T-helper 17 cell (primary cell): Measurements from ENCODE around the gene VPS37C. TPM values are rescaled to one million over a fixed set of nuclear protein-coding genes. Genes with fewer than 3 reads are reported as not detected.
"Not testable (repeated sequence)": the region's sequence is repeated elsewhere in the genome, so short reads cannot be mapped to it uniquely, and the experiment has no call there.

Experiments
- ATAC-seq: fragments of 150-1000 bp; cut with Tn5 transposase; 2 replicates; pipeline ENCODE4 v1.10.0; 2021; ENCODE audit warnings: mild to moderate bottlenecking, moderate library complexity
- DNase-seq, 3 donors: peaks; one replicate each; pipeline versions ENCODE4 v3.0.0 to v3.0.0-alpha.2; 2020 to 2021
- H3K9me3 ChIP-seq: one replicate; pipeline ENCODE4 v1.7.0; 2013; ENCODE audit warnings: low read length, mild to moderate bottlenecking; ENCODE audit not compliant: control insufficient read depth, poor library complexity, severe bottlenecking
- H3K27ac Mint-ChIP-seq: one replicate; pipeline ENCODE4 v1.8.0; 2022; ENCODE audit warnings: mild to moderate bottlenecking, moderate library complexity, mixed read lengths
- H3K27me3 Mint-ChIP-seq: one replicate; pipeline ENCODE4 v1.8.0; 2022; ENCODE audit warnings: mixed read lengths
- H3K36me3 Mint-ChIP-seq: one replicate; pipeline ENCODE4 v1.8.0; 2022; ENCODE audit warnings: low read depth, mixed read lengths
- H3K4me1 Mint-ChIP-seq: one replicate; pipeline ENCODE4 v1.8.0; 2022; ENCODE audit warnings: mild to moderate bottlenecking, mixed read lengths
- H3K4me3 Mint-ChIP-seq: one replicate; pipeline ENCODE4 v1.8.0; 2022; ENCODE audit warnings: mild to moderate bottlenecking, moderate library complexity, mixed read lengths
- total RNA-seq, 4 donors: library from RNA in 2 of 4; stranded (reverse) in 2 of 4; gene quantifications; one replicate each; pipeline ENCODE4 v1.2.3 and lab custom pipeline; 2022 to 2026

The VPS37C gene
- total RNA-seq, 2 donors from 2014 or later = 3.5 to 5.6 TPM

DNA sequence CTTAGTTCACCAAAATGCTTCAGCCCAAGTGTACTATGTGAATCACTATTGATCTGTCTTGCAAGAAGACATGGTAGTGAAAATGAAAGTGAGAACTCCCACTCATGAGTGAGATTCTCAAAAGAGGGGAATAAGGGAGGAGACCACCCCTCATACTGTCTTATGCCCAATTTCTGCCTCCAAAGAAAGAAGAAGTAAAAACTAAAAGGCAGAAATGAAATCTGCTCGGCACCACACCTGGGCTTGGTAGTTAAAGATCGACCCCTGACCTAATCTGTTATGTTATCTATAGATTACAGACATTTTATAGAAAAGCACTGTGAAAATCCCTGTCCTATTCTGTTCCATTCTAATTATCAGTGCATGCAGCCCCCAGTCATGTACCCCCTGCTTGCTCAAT, 63.0 kb downstream of the VPS37C start:
- peaks cover 19% of the 10 kb centered on the region for H3K4me1 Mint-ChIP-seq
- ATAC-seq, H3K4me3 Mint-ChIP-seq, DNase-seq, H3K9me3 ChIP-seq, H3K36me3 Mint-ChIP-seq, H3K27ac Mint-ChIP-seq, H3K27me3 Mint-ChIP-seq: not testable (repeated sequence)

DNA sequence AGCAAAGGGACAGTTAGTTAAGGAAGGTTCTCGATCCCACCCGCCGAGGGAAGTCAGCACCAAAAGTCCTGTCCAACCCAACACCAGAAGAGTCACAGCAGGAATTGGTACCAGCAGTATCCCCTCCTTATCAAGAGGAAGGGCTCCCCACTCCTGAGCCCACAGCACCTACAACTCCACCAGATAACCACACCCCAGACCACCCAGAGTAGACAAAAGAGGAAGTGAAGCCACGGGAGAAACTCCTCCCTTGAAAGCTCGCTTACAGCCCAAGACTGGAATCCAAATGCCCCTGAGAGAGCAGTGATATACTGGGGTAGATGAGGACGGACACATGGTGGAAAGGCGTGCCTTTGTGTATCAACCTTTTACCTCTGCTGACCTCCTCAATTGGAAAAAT, 66.2 kb downstream of the VPS37C start:
- peaks cover 45% of the 10 kb centered on the region for H3K4me1 Mint-ChIP-seq
- peak overlapping the region; percentile 86 for H3K27ac Mint-ChIP-seq
- H3K36me3 Mint-ChIP-seq = no peaks in the 10 kb centered on the region
- no peaks in the 10 kb centered on the region for H3K27me3 Mint-ChIP-seq
- ATAC-seq (no peak), DNase-seq (no peak)
- H3K9me3 ChIP-seq = no peaks in the 10 kb centered on the region
- no peak overlapping the region for H3K4me3 Mint-ChIP-seq

DNA sequence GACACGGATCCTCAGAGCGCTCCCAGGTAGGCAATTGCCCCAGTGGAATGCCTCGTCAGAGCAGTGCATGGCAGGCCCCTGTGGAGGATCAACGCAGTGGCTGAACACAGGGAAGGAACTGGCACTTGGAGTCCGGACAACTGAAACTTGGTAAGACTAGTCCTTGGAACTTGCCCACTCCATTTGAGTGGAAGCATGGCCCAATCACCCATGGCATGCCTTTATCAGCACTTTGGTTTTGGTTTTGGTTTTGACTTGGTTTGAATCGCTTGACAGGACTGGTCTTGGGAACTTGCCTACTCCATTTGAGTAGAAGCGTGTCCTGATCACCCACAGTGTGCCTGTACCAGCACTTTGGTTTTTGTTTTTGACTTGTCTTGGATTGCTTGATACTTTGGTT, 67.1 kb downstream of the VPS37C start:
- not testable (repeated sequence) for H3K36me3 Mint-ChIP-seq, ATAC-seq, H3K9me3 ChIP-seq, DNase-seq, H3K27me3 Mint-ChIP-seq
- H3K4me1 Mint-ChIP-seq = peaks cover 45% of the 10 kb centered on the region
- H3K4me3 Mint-ChIP-seq = peak overlapping the region; percentile 54
- H3K27ac Mint-ChIP-seq = peak overlapping the region; percentile 86

DNA sequence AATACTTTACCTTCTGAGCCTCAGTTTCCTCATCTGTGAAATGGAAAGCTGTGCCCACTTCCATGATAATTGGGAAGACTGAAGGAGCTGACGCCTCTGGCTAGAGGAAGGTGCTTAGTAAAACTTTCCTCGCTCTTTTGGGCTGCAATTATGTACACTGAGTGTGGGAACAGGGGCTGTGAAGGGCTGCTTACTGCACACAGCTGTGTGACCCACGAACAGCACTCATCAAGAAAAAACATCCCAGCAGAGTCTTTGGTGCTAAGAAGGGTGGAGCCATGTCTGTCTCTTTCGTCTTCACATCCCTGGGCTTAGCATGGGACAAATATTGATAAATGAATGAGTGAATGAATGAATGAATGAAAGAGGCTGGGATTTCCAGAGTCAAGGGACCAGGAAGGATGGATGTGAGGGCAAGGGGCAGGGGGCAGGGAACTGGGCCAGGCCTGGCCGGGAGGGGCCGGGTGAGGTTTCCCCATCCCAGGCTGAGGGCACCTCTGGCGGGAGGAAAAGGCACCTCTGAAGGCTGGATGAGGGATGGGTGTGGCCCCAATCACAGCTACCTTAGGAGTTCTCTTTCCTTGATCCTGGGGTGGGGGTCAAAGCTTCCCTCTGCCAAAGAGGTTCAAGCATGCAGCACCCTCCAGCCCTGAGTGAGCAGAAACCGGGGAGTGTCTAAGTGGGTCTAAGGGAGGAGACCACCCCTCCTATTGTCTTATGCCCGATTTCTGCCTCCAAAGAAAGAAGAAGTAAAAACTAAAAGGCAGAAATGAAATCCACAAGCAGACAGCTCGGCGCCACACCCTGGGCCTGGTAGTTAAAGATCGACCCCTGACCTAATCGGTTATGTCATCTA, 68.1 kb downstream of the VPS37C start:
- H3K36me3 Mint-ChIP-seq = no peaks in the 10 kb centered on the region
- peak overlapping the region; percentile 81 for H3K4me3 Mint-ChIP-seq
- ATAC-seq (peak; percentile 34), DNase-seq (no peak)
- H3K27me3 Mint-ChIP-seq = no peaks in the 10 kb centered on the region
- no peaks in the 10 kb centered on the region for H3K9me3 ChIP-seq
- H3K4me1 Mint-ChIP-seq = peaks cover 45% of the 10 kb centered on the region
- H3K27ac Mint-ChIP-seq = peak overlapping the region; percentile 96

DNA sequence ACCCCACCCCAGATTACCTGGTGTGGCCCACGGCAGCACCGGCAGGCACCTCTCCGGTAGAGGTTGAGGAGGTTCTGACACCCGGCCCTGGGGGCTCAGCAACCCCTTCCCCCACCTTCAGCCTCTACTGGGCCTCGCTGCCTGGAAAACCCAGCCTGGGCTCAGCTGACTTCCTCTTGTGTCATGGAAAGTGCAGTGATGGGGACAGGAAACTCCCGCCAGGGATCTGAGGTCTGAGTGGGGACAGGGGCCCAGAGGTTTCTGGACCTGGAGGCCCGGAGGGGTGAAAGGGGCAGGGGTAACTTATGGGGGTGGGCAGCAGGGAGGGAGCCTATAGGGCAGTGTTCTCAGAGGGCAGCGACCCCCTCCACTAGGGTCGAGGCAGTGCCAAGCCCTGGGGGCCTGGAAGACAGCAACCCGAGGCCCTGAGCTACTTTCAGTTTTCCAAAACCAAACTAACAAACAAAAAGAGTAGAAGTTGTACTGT, 68.9 kb downstream of the VPS37C start:
- DNase-seq = peak in 1 of 3 donors; percentile 50
- H3K27me3 Mint-ChIP-seq = no peaks in the 10 kb centered on the region
- no peaks in the 10 kb centered on the region for H3K9me3 ChIP-seq
- H3K4me3 Mint-ChIP-seq = peak overlapping the region; percentile 81
- peak overlapping the region; percentile 96 for H3K27ac Mint-ChIP-seq
- H3K4me1 Mint-ChIP-seq = peaks cover 48% of the 10 kb centered on the region
- no peaks in the 10 kb centered on the region for H3K36me3 Mint-ChIP-seq
- peak; percentile 58 for ATAC-seq

DNA sequence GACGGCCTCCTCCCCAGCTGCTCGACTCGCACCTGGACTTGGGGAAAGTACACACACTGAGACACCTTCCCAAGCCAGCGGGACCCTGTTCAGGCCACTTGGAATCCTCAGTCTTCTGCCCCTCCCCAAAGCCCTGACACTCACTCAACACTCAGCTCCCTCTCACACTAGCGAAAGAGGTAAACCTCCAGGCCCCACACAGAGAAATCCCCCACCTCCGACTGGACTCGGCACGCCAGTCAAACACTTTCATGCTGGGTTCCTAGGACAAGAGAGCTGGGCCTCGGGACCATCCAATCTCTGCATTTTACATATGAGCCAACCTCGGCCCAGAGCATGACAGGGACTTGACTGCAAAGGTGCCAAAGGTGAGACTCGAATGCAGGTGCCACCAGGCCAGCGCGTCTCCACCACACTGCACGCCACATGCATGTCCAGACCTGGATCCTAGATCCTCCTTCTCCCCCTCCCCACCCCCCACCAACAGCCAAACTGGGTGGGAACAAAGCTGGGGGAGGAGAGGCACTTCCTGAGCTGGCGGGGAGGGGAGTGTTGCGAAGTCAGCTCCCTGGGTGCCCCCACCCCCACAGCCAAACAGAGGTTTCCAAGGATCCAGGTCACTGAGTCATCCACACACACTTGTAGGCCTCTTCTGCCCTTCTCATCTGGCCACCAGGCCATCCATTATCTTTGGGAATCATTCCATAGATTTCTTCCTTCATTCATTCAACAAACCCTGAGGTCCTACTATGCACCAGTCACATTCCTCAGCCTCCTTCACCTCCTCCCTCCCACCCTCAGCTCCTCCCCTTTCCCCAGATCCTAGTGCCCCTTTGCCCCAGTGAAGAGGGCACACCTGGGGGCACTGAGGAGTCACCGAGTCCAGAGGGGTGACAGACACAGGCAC, 69.6 kb downstream of the VPS37C start:
- DNase-seq (peak in 1 of 3 donors; percentile 45), ATAC-seq (peak; percentile 49)
- Mint-ChIP-seq H3K27ac (peak overlapping the region; percentile 96), H3K36me3 (no peaks in the 10 kb centered on the region), H3K27me3 (no peaks in the 10 kb centered on the region), H3K4me3 (peak overlapping the region; percentile 81), H3K4me1 (peaks cover 49% of the 10 kb centered on the region)
- H3K9me3 ChIP-seq = no peaks in the 10 kb centered on the region

DNA sequence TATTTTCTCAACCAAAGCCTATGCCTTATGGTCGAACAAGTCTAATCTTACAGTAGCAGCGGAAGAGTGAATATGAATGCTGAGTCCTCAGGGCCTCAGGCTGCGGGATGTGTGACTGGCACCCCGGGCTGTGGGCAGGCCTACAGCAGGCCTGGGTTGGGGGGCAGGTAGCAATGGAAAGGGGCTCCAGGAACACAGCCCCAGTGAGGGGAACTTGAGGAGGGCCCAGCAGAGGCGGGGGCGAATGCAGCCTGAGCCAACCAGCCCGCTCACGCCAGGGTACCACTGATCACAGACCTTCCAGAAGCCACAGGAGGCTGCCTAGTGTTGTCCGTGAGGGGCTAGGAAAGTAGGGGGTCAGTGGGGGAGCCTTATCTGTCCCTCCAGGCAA, 70.2 kb downstream of the VPS37C start:
- DNase-seq (no peak), ATAC-seq (peak; percentile 22)
- Mint-ChIP-seq H3K4me1 (peaks cover 49% of the 10 kb centered on the region), H3K36me3 (no peaks in the 10 kb centered on the region), H3K27ac (peak overlapping the region; percentile 96), H3K27me3 (no peaks in the 10 kb centered on the region), H3K4me3 (peak overlapping the region; percentile 81)
- H3K9me3 ChIP-seq = no peaks in the 10 kb centered on the region

DNA sequence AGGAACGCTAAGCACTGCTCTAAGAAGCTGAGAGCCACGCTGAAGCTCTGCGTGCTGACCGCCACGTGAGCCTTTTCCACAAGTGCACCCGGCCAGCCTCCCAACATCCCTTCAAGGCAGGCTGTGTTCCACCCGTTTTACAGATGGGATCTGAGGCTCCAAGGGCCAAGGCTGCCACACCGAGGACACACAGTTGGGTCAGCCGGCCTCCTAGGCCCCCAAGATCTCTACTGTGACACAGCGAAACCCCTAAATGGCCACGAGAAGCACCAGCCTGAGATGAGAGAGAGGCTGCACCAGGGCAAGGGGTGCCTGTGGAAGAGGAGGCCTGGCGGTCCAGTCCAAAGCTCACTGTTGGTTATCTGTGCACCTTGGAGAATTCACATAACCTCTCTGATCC, 70.7 kb downstream of the VPS37C start:
- no peaks in the 10 kb centered on the region for H3K9me3 ChIP-seq
- Mint-ChIP-seq H3K27me3 (no peaks in the 10 kb centered on the region), H3K36me3 (no peaks in the 10 kb centered on the region), H3K27ac (peak overlapping the region; percentile 96), H3K4me3 (peak overlapping the region; percentile 81), H3K4me1 (peaks cover 49% of the 10 kb centered on the region)
- no peak for ATAC-seq
- DNase-seq = no peak

DNA sequence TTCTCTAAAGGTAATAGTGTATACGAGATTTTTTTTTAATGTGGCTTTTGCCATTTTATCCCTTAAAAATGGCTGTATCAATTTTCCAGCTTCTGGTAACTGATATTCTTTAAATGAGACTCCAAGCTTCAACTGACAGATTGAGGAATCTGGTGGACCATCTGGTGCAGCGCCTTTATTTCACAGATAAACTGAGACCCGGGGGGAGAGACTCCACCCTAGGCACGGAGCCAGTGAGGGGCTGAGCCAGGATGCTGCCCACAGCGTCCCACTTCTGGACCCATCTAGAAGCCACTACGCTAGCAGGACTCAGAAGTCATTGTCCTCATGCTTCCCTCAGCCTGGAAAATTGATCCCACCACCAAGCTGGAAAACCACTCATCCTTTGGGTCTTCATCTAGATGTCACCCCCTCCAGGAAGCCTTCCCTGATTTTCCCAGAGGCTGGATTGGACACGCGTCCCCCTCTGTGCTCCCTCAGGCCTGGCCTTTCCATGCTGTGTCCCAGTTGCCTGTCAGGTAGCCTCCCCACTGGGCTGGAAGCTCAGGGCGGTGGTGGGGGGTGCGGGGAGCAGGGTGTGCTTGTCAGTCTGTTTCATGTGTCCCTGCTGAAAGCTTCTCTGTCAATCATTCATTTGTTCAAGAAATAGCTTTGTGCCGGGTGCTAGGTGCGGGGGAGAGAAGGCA, 71.3 kb downstream of the VPS37C start:
- H3K27me3 Mint-ChIP-seq = no peaks in the 10 kb centered on the region
- no peak for DNase-seq
- peak overlapping the region; percentile 81 for H3K4me3 Mint-ChIP-seq
- H3K4me1 Mint-ChIP-seq = peaks cover 43% of the 10 kb centered on the region
- H3K27ac Mint-ChIP-seq = peak overlapping the region; percentile 96
- H3K36me3 Mint-ChIP-seq = no peaks in the 10 kb centered on the region
- no peaks in the 10 kb centered on the region for H3K9me3 ChIP-seq
- no peak for ATAC-seq

DNA sequence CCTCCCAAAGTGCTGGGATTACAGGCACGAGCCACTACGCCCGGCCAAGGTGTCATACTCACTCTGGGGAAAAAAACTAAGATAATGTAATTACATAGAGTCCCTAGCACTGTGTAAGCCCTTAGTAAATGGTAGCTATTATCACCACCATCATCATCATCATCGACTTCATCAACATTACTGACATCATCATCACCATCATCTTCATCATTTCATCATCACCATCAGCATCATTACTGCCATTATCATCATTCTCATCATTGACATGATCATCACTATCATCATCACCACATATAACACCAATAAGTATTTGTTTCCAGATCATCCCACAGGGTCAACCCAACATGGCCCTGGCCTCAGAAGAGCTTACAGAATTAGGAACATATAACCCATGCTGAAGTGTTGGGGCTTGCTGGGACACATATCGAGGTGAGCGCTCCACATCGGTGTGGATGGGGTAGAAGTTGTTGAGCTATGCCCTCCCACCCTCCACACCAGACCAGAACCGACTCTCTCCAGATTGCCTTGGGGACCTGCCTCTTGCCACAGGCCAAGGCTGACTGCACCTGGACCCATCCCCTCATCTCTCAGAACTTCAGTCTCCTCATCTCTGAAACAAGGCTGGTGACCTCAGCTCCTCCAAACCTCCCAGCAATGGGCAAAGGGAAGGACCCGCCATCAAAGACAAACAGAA, 73.7 kb downstream of the VPS37C start:
- Mint-ChIP-seq H3K27ac (no peak overlapping the region), H3K27me3 (no peaks in the 10 kb centered on the region), H3K36me3 (no peaks in the 10 kb centered on the region), H3K4me3 (no peak overlapping the region), H3K4me1 (peaks cover 33% of the 10 kb centered on the region)
- no peak for ATAC-seq
- no peak for DNase-seq
- H3K9me3 ChIP-seq = no peaks in the 10 kb centered on the region

DNA sequence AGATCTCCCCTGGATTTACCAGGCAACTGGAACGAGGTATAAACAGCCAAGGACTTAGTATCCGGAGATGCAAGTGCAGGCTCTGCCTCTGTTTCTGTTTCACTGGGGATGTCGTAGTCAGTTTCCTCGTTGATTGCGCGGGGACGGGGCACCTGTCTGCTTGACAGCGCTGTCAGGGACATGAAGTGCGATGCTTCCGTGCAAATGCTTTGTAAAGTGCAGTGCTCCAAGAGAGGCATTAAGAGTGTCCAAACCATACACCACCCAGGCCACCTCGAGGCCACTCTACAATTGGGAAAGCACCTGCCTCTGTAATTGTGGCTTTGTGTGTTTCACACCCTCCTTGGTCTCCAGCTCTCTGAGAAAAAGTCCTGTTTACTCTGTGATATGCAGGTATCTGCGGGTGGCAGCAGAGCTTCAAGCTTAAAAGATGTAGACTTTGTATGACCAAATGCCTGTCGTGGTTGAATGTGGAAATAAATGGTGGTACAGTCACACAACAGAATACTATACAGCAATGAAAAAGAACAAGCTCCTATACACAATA, 77.6 kb downstream of the VPS37C start:
- DNase-seq (peak in 2 of 3 donors; percentile 52 to 54), ATAC-seq (peak; percentile 78)
- H3K27me3 Mint-ChIP-seq = no peaks in the 10 kb centered on the region
- H3K4me1 Mint-ChIP-seq = peaks cover 38% of the 10 kb centered on the region
- H3K4me3 Mint-ChIP-seq = peak overlapping the region; percentile 91
- H3K36me3 Mint-ChIP-seq = no peaks in the 10 kb centered on the region
- H3K9me3 ChIP-seq = no peaks in the 10 kb centered on the region
- H3K27ac Mint-ChIP-seq = peak overlapping the region; percentile 100

DNA sequence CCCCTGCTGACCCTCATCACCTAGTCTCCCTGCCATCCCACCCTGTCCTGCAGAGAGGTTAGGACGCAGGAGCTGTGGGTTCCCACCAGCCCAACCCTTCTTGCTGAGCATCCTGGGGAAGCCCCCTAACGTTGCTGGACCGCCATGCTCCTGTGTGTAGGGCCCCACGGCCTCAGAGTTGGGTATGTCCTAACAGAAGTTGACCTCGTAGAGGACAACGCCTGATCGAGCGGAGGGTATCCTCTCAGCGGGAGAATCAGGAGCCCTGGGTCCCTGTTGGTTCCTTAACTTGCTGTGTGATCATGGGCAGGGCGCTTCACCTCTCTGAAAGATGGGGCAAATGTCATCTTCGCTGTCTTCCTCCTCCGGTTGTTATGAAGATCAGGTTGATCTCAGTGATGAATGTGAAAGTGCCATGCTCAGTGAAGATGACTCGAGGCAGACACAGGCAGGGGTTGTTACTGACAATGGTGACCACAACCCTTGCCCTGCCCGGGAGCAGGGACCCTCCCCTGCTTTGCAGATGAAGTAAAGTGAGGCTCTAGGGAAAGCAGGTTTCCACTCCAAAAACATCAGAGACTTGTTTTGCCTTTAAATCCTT, 78.2 kb downstream of the VPS37C start:
- Mint-ChIP-seq H3K27me3 (no peaks in the 10 kb centered on the region), H3K4me1 (peaks cover 42% of the 10 kb centered on the region), H3K4me3 (peak overlapping the region; percentile 91), H3K36me3 (no peaks in the 10 kb centered on the region), H3K27ac (peak overlapping the region; percentile 100)
- ATAC-seq = peak; percentile 39
- no peak for DNase-seq
- H3K9me3 ChIP-seq = no peaks in the 10 kb centered on the region
